Measurements from ENCODE around the gene CITED2. TPM values are rescaled to one million over a fixed set of nuclear protein-coding genes. Genes with fewer than 3 reads are reported as not detected.

CITED2 gene
- total and polyA plus RNA-seq, 2 donors: 26.3 to 36.2 TPM

Other genes starting within 250 kb of the CITED2 start
- 29.7 TPM for gene HECA, start 239.6 kb downstream of the CITED2 start, total RNA-seq
- 36.0 TPM for gene HECA, start 239.6 kb downstream of the CITED2 start, polyA plus RNA-seq
- gene TXLNB, start 82.7 kb downstream of the CITED2 start, total RNA-seq: 11.2 TPM
- gene TXLNB, start 82.7 kb downstream of the CITED2 start, polyA plus RNA-seq: 6.3 TPM

Measured in thymus (tissue), 2 donors.